Epithelial cell of proximal tubule (primary cell): ENCODE measurements around the gene MEF2C. TPM values are rescaled to one million over a fixed set of nuclear protein-coding genes. Genes with fewer than 3 reads are reported as not detected.
A peak's percentile ranks its signal among the peaks of the same experiment; 100 is the strongest.

Experiments used
- DNase-seq: peaks from one replicate; pipeline ENCODE4 v3.0.0-alpha.2; 2011; ENCODE audit warnings: low read depth
- H3K4me3 ChIP-seq: 2 replicates; pipeline ENCODE4 v1.5.1; 2011; ENCODE audit warnings: low read depth, mild to moderate bottlenecking, low read length
- total RNA-seq: library from RNA; depleted of rRNA; stranded (reverse); fragments of >200 nt; gene quantifications from 2 replicates; pipeline ENCODE4 v1.2.3, GENCODE V29; 2015
- TF ChIP-seq, protein P1 (sequence below): conservative IDR thresholded peaks from 2 replicates; pipeline ENCODE4 v1.5.1; 2012; ENCODE audit warnings: low read depth, mild to moderate bottlenecking, low read length

The MEF2C gene
- total RNA-seq, 1 donor from 2014 or later, result 6.3 TPM

DNA sequence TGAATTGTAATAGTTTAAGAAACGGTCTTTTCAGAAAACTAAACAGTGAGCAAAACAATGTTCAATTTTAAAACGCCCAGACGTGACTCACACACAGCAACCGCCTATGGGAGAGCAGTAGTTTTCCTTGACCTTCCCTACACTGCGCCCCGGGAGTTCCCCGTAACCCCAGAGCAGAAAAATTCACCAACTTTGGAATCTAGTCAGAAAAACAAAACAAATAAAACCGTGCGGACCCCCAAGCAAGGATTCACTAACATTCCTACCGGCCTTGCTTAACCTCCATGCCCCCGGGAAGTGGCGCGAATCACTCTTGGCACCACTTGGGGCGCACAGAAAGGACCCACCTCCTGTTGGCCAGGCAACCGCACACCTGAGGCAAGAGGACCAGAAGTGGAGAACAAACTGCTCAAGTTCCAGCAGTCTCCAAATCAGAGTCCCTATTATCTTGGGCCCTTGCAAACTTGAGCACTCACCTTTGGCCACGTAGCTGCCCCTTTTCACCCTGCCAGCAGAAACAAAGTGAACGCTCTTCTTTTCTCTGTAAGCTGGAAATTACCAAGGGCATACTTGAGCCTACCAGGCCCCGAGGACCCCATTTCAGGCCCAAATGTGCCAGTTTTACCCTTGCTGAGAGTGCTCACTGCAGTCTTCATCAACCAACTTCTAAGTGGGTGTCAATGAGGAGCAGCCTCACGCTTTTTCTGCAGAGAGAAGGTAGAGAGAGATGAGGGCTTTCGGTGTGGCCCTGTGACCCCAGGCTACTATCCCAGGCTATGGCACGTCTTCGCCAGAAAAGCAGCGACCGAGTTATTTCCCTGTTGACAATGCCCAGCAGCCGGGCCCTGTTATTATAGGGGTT lies 189.7 kb downstream of the MEF2C start:
- DNase-seq, result no peak
- no peak overlapping the region for H3K4me3 ChIP-seq
- TF ChIP-seq, protein P1, sequence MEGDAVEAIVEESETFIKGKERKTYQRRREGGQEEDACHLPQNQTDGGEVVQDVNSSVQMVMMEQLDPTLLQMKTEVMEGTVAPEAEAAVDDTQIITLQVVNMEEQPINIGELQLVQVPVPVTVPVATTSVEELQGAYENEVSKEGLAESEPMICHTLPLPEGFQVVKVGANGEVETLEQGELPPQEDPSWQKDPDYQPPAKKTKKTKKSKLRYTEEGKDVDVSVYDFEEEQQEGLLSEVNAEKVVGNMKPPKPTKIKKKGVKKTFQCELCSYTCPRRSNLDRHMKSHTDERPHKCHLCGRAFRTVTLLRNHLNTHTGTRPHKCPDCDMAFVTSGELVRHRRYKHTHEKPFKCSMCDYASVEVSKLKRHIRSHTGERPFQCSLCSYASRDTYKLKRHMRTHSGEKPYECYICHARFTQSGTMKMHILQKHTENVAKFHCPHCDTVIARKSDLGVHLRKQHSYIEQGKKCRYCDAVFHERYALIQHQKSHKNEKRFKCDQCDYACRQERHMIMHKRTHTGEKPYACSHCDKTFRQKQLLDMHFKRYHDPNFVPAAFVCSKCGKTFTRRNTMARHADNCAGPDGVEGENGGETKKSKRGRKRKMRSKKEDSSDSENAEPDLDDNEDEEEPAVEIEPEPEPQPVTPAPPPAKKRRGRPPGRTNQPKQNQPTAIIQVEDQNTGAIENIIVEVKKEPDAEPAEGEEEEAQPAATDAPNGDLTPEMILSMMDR, result no peak

DNA sequence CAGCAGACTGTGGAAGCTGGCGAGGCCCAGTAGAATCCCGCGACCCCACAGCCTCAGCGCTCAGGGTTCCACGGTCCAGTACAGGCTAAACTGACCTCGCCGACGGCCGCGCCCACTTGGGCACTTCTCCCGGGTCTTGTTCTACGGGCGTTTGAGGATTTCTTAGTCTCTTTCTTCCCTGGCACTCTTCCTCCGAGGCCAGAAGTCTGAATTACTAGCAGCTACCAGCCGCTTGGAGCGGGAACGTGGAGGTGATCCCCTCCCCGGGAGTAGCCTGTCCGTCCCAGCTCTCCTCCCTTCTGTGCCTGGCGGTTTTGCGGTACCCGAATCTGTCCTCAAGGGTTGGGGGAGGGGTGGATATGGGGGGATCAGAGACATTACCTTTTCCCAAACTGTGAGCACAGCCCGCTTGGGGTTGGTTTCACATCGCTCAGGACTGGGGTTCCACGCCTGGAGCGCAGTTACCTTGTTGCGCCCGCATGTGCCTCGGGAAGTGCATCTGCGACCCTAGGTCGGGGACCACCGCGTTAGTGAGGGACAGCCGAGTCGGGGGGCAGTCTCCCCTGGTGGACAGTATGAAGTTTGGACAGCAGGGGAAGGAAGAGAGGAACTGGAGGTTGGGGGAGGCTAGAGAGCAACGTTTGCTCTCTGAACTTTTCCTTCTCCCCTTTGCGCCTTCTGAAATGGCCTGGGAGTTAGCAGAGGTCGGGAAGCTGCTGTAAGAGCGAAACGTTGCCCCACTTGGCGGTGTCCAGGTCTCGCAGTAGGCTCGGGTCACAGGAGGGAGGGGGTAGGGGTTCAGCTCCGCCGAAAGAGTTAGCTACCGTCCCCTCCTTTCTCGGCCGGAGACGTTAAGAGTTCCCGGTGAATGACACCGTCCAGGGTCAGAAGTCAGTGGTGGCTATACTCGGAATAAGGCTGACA lies 190.8 kb downstream of the MEF2C start:
- no peak overlapping the region for H3K4me3 ChIP-seq
- TF ChIP-seq, protein P1, result no peak
- DNase-seq, result no peak

DNA sequence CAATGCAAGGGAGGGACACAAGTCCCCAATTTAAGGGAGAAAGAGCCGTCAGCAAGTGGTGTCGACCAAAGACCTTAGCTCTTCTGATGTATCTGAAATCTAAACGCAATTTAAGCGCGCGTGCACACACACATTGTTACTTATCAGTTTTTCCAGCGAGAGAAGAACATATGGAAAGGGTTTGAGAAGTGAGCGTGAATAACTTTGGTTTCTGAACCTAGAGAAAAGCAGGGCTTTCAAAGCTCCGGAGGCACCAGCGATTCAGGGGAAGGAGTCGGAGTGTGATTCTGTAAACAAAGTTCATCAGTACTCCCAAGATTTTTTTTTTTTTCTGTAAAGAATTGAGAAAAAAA lies 191.8 kb downstream of the MEF2C start:
- TF ChIP-seq, protein P1, result no peak
- DNase-seq, result no peak
- H3K4me3 ChIP-seq, result no peak overlapping the region

DNA sequence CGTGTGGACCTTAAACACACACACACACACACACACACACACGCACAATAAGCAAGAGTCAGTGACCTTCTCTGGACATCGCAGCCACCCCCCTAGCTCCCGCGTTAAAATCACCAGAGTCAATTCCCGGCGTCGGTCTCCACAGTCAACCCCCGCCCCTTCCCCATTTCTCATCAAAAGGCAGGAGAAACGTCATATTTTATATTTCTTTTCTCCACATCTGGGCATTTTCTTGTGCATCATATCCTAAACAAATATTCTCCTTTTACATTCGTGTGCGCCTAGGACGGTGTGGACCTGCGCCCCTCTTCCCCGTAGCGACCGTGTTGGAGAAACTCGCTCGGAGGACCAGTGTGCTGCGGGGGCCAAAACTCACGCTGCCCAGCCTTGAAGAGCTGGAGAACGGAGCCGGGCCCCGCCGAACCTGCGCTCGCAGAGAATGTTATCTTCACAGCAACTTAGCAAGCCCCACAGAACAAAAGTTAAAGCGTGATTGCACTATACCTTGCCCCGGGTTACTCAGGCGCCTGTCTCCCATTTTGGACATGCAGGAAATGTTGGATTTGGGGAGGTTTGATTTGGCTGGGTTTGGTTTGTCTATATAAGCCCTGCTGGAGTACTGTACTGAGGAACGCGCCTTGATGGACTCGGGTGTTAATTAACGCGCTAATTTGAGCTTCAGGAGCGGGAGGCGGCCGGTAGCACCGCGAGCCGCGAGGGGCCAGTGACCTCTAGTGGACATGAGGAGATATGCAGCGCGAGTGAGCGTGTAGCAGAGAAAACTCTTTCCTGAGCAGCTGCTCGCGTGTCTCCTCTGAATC lies 192.4 kb downstream of the MEF2C start:
- peak overlapping the region; percentile 4 for H3K4me3 ChIP-seq
- TF ChIP-seq, protein P1, result peak; percentile 95
- DNase-seq, result no peak

DNA sequence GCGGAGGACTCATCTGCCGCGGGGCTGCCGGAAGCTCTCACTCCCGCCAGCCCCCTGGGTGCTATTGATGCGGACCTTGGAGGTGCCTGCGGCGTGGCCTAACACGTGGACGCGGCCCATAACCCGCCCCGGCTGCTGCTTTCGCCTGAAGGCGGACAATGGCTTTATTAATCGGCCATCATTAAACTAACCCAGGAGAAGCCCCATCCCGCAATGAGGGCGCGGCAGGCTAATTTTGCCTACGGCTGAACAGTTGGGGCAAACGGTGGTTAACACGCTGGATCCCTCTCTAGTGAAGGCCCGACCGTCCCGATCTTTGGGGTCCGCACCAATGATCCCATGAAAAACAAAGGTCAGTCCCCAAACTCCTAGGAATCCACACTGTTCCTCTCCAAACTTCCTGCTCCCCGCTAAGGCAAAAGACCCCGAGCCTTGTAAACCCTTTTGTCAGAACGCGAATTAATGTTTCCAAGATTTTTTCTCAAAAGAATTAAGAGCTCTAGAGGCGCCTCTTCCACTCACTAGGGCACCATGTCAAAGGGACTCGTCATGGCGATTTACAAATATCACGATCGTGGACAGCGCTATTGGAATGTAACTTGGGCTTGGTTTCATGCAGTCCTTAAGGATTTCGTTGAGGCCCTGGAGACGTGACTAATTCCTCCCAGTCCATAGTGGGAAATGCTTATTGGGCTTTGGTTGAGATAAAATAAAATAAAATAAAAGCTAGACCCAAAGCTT lies 193.1 kb downstream of the MEF2C start:
- TF ChIP-seq, protein P1, result no peak
- no peak overlapping the region for H3K4me3 ChIP-seq
- DNase-seq, result no peak
